Caki2 (cell line): ENCODE measurements around the gene SUN1. TPM values are rescaled to one million over a fixed set of nuclear protein-coding genes. Genes with fewer than 3 reads are reported as not detected.
"Not testable (repeated sequence)": the region's sequence is repeated elsewhere in the genome, so short reads cannot be mapped to it uniquely, and the experiment has no call there.

Experiments used
- DNase-seq: peaks from one replicate; pipeline ENCODE4 v3.0.0-alpha.2; 2015; ENCODE audit warnings: low read depth
- in situ Hi-C: cut with HindIII; loops from 2 replicates; pipeline ENCODE4 v1.10.0; 2016; ENCODE audit warnings: low sequenced_read_pairs, low pct_unique_long_range_greater_than_20kb, mixed read lengths
- total RNA-seq: library from RNA; depleted of rRNA; stranded (reverse); fragments of >200 nt; shearing (Covaris generic); gene quantifications from 2 replicates; pipeline ENCODE4 v1.2.3, GENCODE V29; 2014; ENCODE audit warnings: low replicate concordance

Gene SUN1
- total RNA-seq, 1 experiment from 2014 or later, result 111 TPM

GRCh38 chr7:846958-847650 lies 14.8 kb downstream of the SUN1 start:
- DNase-seq, in situ Hi-C loops: not testable (repeated sequence)

DNA sequence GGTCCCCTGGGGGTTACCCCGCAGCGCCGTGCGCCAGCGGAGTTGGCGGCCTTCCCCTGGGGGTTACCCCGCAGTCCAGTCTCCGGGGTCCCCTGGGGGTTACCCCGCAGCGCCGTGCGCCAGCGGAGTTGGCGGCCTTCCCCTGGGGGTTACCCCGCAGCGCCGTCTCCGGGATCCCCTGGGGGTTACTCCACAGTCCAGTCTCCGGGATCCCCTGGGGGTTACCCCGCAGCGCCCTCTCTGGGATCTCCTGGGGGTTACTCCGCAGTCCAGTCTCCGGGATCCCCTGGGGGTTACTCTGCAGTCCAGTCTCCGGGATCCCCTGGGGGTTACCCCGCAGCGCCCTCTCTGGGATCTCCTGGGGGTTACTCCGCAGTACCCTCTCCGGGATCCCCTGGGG lies 15.5 kb downstream of the SUN1 start:
- DNase-seq, in situ Hi-C loops: not testable (repeated sequence)

- DNase-seq, result no peak
- in situ Hi-C loops, result no loop called here
These were observed 16.9 kb downstream of the SUN1 start for GRCh38 chr7:849145-849544.

DNA sequence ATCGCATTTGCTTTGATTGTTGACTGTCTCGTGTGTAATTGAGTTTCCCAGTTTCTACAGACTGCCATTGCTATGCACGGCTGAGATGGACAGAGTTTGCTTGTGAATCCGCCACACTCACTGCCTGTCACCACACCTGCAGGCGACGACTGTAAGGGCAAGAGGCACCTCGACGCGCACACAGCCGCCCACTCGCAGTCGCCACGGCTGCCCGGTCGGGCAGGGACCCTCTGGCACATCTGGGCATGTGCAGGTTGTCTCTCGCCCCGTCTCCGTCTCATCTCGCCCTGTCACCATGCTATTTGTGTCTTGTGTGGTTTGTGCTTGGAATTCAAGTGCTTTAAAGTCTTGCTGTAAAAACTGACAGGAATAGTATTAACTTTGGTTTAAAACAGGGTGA lies 17.5 kb downstream of the SUN1 start:
- in situ Hi-C loops, result no loop called here
- no peak for DNase-seq

DNA sequence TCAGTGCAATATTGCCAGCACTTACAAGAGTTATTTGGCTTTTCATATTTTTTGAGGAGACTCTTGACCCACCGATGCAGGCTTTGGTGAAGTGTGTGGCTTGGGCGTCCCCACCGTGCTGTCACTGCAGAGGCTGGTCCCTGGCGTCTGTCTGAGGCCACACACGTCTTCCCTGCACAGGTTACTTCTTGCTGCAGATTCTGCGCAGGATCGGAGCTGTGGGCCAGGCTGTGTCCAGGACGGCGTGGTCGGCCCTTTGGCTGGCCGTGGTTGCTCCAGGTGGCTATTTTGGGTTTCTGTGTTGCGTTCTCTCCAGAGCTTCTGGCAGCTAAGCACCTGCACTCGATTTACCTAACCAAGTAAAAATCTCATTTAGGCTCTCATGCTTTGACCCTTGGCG lies 18.9 kb downstream of the SUN1 start:
- DNase-seq, result no peak
- in situ Hi-C loops, result no loop called here

DNA sequence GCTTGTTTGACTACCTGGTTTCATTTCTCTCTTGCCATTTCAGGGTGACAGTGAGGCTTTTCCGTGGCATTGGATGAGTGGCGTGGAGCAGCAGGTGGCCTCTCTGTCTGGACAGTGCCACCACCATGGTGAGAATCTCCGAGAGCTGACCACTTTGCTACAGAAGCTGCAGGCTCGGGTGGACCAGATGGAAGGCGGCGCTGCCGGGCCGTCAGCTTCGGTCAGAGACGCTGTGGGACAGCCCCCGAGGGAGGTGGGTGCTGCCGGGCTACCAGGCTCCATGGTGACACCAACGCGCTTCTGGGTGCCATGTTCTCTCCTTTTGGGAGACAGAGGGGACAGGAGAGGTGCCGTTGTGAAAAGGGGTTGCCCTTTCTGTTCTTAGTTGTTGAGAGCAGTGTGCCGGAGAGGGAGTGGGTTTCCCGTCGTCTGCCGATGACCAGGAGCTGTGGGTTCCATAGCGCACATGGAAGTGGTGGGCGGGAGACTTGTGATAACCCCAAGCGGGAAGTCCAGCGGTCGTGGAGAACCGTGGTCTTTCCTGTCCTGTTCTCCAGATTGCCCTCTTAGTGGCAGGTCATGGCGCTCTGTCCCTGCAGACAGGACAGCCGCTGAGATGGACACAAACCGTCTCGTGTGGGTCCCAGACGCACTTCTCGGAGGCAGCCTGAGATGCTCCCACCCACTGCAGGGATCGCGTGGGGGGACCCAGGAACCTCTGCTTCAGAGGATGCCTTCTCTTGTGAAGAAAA lies 21.3 kb downstream of the SUN1 start:
- in situ Hi-C loops, result no loop called here

DNA sequence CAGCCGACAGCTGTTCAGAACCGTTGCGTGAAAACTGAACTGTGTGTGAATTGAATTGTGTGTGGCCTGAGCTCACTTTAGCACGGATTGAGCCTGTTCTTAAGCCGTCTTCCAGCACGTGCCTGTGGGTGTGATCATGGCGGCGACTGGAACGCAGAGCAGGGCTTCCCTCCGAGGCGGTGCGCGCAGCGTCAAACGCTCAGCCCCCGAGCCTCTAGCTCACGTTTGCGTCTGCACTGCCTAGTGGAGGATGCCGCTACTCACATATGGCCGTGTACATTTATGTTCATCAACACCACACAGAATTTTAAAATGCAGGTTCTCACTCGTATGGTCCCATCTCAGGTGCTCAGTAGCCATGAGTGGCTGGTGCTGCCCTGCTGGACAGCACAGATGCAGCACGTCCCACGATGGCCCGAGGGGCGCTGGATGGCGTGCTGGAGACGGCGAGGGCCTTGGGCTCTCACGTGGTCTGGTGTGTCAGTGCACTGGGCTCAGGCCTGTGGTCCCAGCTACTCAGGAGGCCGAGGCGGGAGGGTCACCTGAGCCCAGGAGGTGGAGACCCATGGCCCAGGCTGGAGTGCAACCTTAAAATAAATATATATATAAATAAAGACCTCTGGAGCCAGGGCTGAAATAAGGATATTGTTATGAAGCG lies 22.0 kb downstream of the SUN1 start:
- in situ Hi-C loops, result no loop called here
- no peak for DNase-seq

More for the DNA sequence above, 21.3 kb downstream of the SUN1 start:
- no peak for DNase-seq

DNA sequence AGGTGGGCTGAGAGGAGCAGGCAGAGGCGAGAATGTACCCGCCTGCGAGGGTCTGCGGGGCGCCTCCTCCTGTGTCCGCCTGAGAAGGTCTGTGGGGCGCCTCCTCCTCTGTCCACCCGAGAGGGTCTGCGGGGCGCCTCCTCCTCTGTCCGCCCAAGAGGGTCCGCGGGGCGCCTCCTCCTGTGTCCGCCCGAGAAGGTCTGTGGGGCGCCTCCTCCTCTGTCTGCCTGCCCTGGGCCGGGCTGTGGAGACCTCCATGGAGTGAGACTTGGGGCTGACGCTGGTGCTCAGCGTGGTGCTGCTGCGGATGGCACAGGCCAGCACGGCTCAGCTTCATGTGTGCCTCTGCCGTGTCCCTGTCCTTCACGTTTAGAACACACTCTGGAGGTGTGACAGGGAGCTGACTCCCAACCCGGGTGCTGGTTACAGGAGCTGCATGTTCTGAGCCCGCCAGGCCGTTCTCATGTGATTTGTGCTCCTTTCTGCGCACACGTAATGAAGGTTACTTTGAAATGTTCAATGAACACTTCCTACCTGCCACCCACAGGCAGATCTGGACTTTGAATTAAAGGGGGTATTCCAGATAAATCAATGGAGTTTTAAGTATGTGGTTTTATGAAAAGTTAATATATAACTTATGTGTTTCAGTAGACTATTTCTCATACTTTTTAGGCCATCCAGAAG lies 23.6 kb downstream of the SUN1 start:
- DNase-seq, result no peak
- in situ Hi-C loops, result no loop called here

GRCh38 chr7:856444-857095 lies 24.3 kb downstream of the SUN1 start:
- in situ Hi-C loops, result no loop called here
- no peak for DNase-seq

DNA sequence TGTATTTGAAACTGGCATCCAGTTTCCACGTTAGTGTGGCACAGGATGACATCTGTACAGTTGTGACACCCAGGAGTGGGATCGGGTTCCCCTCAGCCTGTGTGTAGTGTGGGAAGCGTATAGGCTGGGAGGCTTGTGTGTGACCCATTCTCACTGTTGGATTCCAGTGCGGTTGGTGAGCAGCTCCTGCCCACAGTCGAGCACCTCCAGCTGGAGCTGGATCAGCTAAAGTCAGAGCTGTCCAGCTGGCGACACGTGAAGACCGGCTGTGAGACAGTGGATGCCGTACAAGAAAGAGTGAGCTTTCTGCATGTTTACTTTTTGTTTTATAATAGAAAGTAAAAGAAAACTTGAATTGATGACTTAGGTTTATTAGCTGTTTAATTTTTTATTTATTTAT lies 25.4 kb downstream of the SUN1 start:
- in situ Hi-C loops, result no loop called here
- no peak for DNase-seq

DNA sequence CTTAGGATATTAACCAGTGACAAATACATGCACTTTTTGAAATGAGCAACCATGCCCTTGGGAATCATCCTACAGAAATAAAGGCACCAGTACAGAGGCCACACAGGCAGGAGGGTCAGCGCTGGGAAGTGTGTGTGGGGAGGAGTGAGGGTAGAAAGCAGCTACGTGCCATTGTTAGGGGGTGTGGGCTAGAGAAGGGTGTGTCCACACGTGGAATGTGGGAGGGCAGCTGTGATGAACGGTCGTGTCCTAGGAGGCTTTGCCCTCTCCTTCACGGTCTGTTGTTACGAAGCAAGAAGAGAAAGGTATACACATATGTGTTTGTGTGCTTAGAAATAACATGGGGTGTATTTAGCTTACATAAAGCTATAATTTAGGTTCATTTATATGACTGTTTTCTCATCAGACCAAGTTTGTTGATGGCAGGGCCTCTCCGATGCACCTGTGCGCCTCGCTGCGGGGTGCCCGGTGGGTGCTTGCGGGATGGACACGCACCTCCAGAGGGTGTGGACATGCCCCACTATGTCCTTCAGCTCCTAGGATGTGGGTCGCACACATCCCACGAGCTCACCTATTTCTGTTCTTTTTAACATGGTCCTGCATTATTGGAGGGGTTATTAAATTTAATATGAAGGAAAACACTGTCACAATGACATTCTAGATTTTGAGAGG lies 27.2 kb downstream of the SUN1 start:
- in situ Hi-C loops, result no loop called here
- peak; percentile 41 for DNase-seq

- in situ Hi-C loops, result no loop called here
- DNase-seq, result no peak
These were observed 27.9 kb downstream of the SUN1 start for GRCh38 chr7:860149-860548.

- in situ Hi-C loops, result no loop called here
- no peak for DNase-seq
These were observed 28.9 kb downstream of the SUN1 start for GRCh38 chr7:861222-861621.

GRCh38 chr7:862157-862556 lies 29.9 kb downstream of the SUN1 start:
- in situ Hi-C loops, result no loop called here

DNA sequence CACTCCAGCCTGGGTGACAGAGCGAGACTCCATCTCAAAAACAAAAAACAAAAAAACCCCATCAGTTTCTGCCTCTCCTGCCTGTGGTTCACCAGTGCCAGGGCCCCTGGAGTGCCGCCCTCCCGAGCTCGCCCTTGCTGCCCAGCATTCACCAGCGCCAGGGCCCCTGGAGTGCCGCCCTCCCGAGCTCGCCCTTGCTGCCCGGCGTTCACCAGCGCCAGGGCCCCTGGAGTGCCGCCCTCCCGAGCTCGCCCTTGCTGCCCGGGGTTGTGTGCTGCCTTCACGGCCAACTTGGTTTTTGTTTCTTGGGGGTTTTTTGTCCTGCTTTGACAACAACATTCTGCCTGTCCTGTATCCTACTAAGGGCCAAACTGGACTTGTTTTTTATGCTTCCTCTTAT lies 30.8 kb downstream of the SUN1 start:
- in situ Hi-C loops, result no loop called here
- no peak for DNase-seq

More at GRCh38 chr7:862157-862556, 29.9 kb downstream of the SUN1 start:
- DNase-seq, result no peak

DNA sequence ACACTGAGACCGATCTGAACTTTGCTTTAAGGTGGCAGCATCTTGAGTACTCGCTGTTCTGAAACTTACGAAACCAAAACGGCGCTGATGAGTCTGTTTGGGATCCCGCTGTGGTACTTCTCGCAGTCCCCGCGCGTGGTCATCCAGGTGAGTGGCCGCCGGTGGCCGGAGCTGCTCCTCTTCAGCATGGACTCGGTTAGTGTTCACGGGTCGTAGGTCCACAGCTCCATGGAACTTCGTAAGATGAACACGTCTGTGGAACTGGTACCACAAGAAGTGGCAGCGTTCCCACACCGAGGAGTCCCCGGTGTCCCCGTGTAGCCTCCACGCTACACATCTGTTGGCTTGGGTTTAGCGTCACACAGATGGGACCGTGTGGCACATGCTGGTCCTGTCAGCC lies 33.6 kb downstream of the SUN1 start:
- in situ Hi-C loops, result no loop called here
- DNase-seq, result no peak

GRCh38 chr7:867001-867405 lies 34.7 kb downstream of the SUN1 start:
- in situ Hi-C loops, result no loop called here
- DNase-seq, result peak; percentile 92
